Activated effector memory CD4-positive, alpha-beta T cell treated with anti-CD3 and anti-CD28 coated beads, Interleukin-2, amount 50 U/mL, for 16 hours (primary cell): ENCODE data around the gene CEP89.
A peak's percentile ranks its signal among the peaks of the same experiment; 100 is the strongest.
"Not testable (repeated sequence)": the region's sequence is repeated elsewhere in the genome, so short reads cannot be mapped to it uniquely, and the experiment has no call there.

Experiments
- DNase-seq: peaks from one replicate; pipeline ENCODE4 v3.0.0-alpha.2; 2020

The CEP89 gene

GRCh38 chr19:32868206-32868950 lies 103.4 kb downstream of the CEP89 start:
- DNase-seq = no peak

GRCh38 chr19:32867436-32867835 lies 104.3 kb downstream of the CEP89 start:
- DNase-seq = not testable (repeated sequence)

GRCh38 chr19:32866564-32867265 lies 105.0 kb downstream of the CEP89 start:
- no peak for DNase-seq

- no peak for DNase-seq
Measured at GRCh38 chr19:32866061-32866460, 105.7 kb downstream of the CEP89 start.

GRCh38 chr19:32865326-32865725 lies 106.4 kb downstream of the CEP89 start:
- DNase-seq = no peak

GRCh38 chr19:32864318-32865007 lies 107.3 kb downstream of the CEP89 start:
- DNase-seq = no peak

- no peak for DNase-seq
Measured at GRCh38 chr19:32863841-32864240, 107.9 kb downstream of the CEP89 start.

GRCh38 chr19:32863301-32863700 lies 108.5 kb downstream of the CEP89 start:
- no peak for DNase-seq

GRCh38 chr19:32862741-32863140 lies 109.0 kb downstream of the CEP89 start:
- no peak for DNase-seq

GRCh38 chr19:32862173-32862572 lies 109.6 kb downstream of the CEP89 start:
- DNase-seq = no peak

- DNase-seq = no peak
Measured at GRCh38 chr19:32861596-32861995, 110.2 kb downstream of the CEP89 start.

- no peak for DNase-seq
Measured at GRCh38 chr19:32859591-32859990, 112.2 kb downstream of the CEP89 start.

GRCh38 chr19:32858559-32858958 lies 113.2 kb downstream of the CEP89 start:
- DNase-seq = no peak

- no peak for DNase-seq
Measured at GRCh38 chr19:32858155-32858554, 113.6 kb downstream of the CEP89 start.

GRCh38 chr19:32857584-32857983 lies 114.2 kb downstream of the CEP89 start:
- DNase-seq = no peak

GRCh38 chr19:32856818-32857217 lies 114.9 kb downstream of the CEP89 start:
- DNase-seq = not testable (repeated sequence)

- no peak for DNase-seq
Measured at GRCh38 chr19:32852216-32852615, 119.5 kb downstream of the CEP89 start.

GRCh38 chr19:32848035-32848434 lies 123.7 kb downstream of the CEP89 start:
- not testable (repeated sequence) for DNase-seq

GRCh38 chr19:32843716-32844245 lies 128.0 kb downstream of the CEP89 start:
- DNase-seq = peak; percentile 51

GRCh38 chr19:32842061-32842460 lies 129.7 kb downstream of the CEP89 start:
- DNase-seq = no peak

GRCh38 chr19:32837531-32837930 lies 134.2 kb downstream of the CEP89 start:
- DNase-seq = no peak

- not testable (repeated sequence) for DNase-seq
Measured at GRCh38 chr19:32833388-32833787, 138.4 kb downstream of the CEP89 start.

- DNase-seq = not testable (repeated sequence)
Measured at GRCh38 chr19:32832825-32833224, 138.9 kb downstream of the CEP89 start.

- not testable (repeated sequence) for DNase-seq
Measured at GRCh38 chr19:32832094-32832493, 139.7 kb downstream of the CEP89 start.
